ENCODE data around the gene DEXI.
"Not testable (repeated sequence)": the region's sequence is repeated elsewhere in the genome, so short reads cannot be mapped to it uniquely, and the experiment has no call there.

DEXI gene

GRCh38 chr16:10972819-10973464, 30.7 kb upstream of the DEXI start:
- peaks cover 12 to 33% (median 23%) of the 10 kb centered on the region in 10 experiments; a peak in 18 of 20 replicates for H3K4me1 ChIP-seq
- peaks cover 58 to 100% (median 85%) of the 10 kb centered on the region in 11 experiments for H3K36me3 ChIP-seq
- H3K9ac ChIP-seq: peak overlapping the region in 3 of 11 experiments; percentile 1 to 10 (median 4); a peak in 2 of 22 replicates
- H3K9me3 ChIP-seq (replicated peaks in 1 of 11): no peaks in the 10 kb centered on the region
- H3K27ac ChIP-seq: no peak overlapping the region
- TF ChIP-seq Cebpa-rat (IDR thresholded peaks at IDR 0.05): no peak
- H4K20me1 ChIP-seq: peaks cover 0 to 31% (median 7%) of the 10 kb centered on the region in 11 experiments; a peak in 12 of 22 replicates
- no peaks in the 10 kb centered on the region for H3K27me3 ChIP-seq
- no peak overlapping the region for H3K4me3 ChIP-seq
- peak overlapping the region in 3 of 11 experiments; percentile 5 to 25 (median 5); a peak in 2 of 22 replicates for H3K4me2 ChIP-seq

DNA sequence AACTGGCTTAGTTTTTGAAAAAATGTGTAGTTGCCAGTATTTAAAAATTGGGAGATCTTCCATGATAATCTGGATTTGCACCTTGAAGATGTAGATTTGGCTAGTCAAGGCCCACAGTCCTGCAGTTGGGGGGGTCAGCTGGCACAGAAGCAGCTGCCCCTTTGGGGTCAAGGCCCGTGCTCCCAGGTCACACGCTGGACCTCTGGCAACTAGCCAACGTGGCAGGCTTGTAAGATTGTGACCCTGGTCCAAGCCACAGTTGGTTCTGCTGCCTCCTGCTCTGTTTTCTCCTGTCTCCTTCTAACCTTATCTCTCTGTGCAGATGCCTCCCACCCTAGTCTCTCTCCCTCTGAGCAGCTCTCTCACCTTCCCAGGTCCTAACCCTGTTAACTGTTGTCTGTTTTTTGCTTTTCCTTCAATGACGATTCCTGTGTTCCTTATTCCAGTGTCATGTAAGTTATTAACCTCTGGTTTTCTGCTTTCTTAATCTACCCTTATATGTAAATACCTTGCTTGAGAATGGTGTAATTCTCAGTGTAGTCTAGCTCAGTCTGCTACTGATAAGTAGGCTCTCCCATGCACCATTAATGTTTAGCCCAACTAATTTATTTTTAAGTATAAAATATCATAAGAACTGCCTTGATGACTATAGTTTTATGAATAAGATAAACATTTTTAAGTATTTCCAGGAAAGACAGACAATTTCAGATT, 30.0 kb upstream of the DEXI start:
- peaks cover 0 to 38% (median 11%) of the 10 kb centered on the region in 11 experiments; a peak in 13 of 22 replicates for H4K20me1 ChIP-seq
- H3K9ac ChIP-seq: peak overlapping the region in 3 of 11 experiments; percentile 1 to 10 (median 7); a peak in 2 of 22 replicates
- TF ChIP-seq Cebpa-rat (IDR thresholded peaks at IDR 0.05): no peak
- no peaks in the 10 kb centered on the region for H3K9me3 ChIP-seq (replicated peaks in 1 of 11)
- no peak overlapping the region for H3K27ac ChIP-seq
- peak overlapping the region in 1 of 11 experiments; percentile 5; a peak in 1 of 22 replicates for H3K4me2 ChIP-seq
- no peak overlapping the region for H3K4me3 ChIP-seq
- H3K27me3 ChIP-seq: no peaks in the 10 kb centered on the region
- H3K36me3 ChIP-seq: peaks cover 53 to 100% (median 83%) of the 10 kb centered on the region in 11 experiments
- peaks cover 12 to 33% (median 21%) of the 10 kb centered on the region in 10 experiments; a peak in 18 of 20 replicates for H3K4me1 ChIP-seq

GRCh38 chr16:10971560-10971961, 29.3 kb upstream of the DEXI start:
- no peaks in the 10 kb centered on the region for H3K9me3 ChIP-seq (replicated peaks in 1 of 11)
- TF ChIP-seq Cebpa-rat (IDR thresholded peaks at IDR 0.05): no peak
- no peak overlapping the region for H3K4me3 ChIP-seq
- peaks cover 0 to 45% (median 16%) of the 10 kb centered on the region in 11 experiments; a peak in 13 of 22 replicates for H4K20me1 ChIP-seq
- no peak overlapping the region; a peak in 1 of 22 replicates for H3K4me2 ChIP-seq
- peaks cover 52 to 100% (median 82%) of the 10 kb centered on the region in 11 experiments for H3K36me3 ChIP-seq
- no peak overlapping the region for H3K9ac ChIP-seq
- H3K4me1 ChIP-seq: peaks cover 12 to 33% (median 22%) of the 10 kb centered on the region in 10 experiments; a peak in 19 of 20 replicates
- H3K27me3 ChIP-seq: no peaks in the 10 kb centered on the region
- H3K27ac ChIP-seq: no peak overlapping the region

DNA sequence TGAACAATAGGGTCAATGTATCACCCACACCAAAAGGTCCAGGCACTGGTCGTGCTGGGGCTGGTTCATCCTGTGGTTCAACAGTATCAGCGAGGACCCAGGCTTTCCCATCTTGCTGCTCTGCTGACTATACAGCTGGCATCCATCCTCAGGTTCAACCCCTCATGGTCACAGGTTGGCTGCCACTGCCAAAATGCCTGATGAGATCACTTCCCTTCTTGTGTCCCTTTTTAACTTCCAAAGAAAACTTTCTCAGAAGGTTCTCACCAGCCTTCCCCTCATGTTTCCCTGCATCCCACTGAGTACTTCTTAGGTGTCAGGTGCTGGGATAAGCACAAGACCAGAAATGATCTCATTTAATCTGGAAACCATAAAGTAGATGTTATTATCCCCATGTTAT, 27.8 kb upstream of the DEXI start:
- peaks cover 7 to 60% (median 26%) of the 10 kb centered on the region in 11 experiments; a peak in 18 of 22 replicates for H4K20me1 ChIP-seq
- H3K4me3 ChIP-seq: no peak overlapping the region
- H3K9me3 ChIP-seq (replicated peaks in 1 of 11): no peaks in the 10 kb centered on the region
- H3K4me1 ChIP-seq: peaks cover 23 to 46% (median 34%) of the 10 kb centered on the region in 10 experiments
- TF ChIP-seq Cebpa-rat (IDR thresholded peaks at IDR 0.05): no peak
- H3K4me2 ChIP-seq: peak overlapping the region in 4 of 11 experiments; percentile 29 to 59 (median 46); a peak in 5 of 22 replicates
- no peak overlapping the region for H3K9ac ChIP-seq
- H3K27me3 ChIP-seq: no peaks in the 10 kb centered on the region
- H3K36me3 ChIP-seq: peaks cover 53 to 99% (median 74%) of the 10 kb centered on the region in 11 experiments
- H3K27ac ChIP-seq: no peak overlapping the region

DNA sequence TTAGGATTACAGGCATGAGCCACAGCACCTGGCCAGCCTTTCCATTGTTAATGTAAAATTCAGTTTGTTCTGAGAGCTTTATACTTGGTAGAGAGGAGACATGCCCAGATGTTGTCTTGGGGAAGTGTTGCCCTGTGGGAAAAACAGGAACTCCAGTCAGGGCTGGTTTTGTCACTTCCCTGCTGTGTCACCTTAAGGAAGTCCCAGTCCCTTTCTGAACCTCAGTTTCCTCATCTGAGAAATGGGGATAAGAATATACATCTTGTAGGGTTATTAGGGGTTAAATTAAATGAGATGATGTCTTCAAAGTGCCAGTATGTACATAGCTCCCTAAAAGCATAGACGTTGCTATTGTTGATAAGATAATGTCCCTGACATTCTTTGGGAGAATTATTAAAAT, 27.3 kb upstream of the DEXI start:
- Histone ChIP-seq H3K27ac (0 out of 22 replicates have a peak overlapping the region, but pooled peaks of 1 of the 11 experiments have one; percentile 10), H3K4me1 (peaks cover 27 to 49% (median 37%) of the 10 kb centered on the region in 10 experiments), H3K36me3 (peaks cover 53 to 99% (median 74%) of the 10 kb centered on the region in 11 experiments), H3K4me3 (no peak overlapping the region), H3K9ac (no peak overlapping the region), H3K9me3 (replicated peaks in 1 of 11) (no peaks in the 10 kb centered on the region), H3K4me2 (peak overlapping the region in 5 of 11 experiments; percentile 16 to 59 (median 33); a peak in 8 of 22 replicates), H3K27me3 (no peaks in the 10 kb centered on the region), H4K20me1 (peaks cover 7 to 64% (median 31%) of the 10 kb centered on the region in 11 experiments; a peak in 18 of 22 replicates)
- TF ChIP-seq Cebpa-rat (IDR thresholded peaks at IDR 0.05): no peak

- Histone ChIP-seq H3K9ac (no peak overlapping the region), H4K20me1 (peaks cover 11 to 73% (median 41%) of the 10 kb centered on the region in 11 experiments; a peak in 18 of 22 replicates), H3K4me1 (peaks cover 32 to 54% (median 43%) of the 10 kb centered on the region in 10 experiments), H3K27ac (no peak overlapping the region), H3K4me2 (peak overlapping the region in 1 of 11 experiments; percentile 59; a peak in 2 of 22 replicates), H3K36me3 (peaks cover 52 to 97% (median 72%) of the 10 kb centered on the region in 11 experiments), H3K9me3 (replicated peaks in 1 of 11) (no peaks in the 10 kb centered on the region), H3K27me3 (no peaks in the 10 kb centered on the region), H3K4me3 (no peak overlapping the region)
- TF ChIP-seq Cebpa-rat (IDR thresholded peaks at IDR 0.05): no peak
Observed at GRCh38 chr16:10968498-10968897, 26.2 kb upstream of the DEXI start.

GRCh38 chr16:10967986-10968385, 25.7 kb upstream of the DEXI start:
- TF ChIP-seq Cebpa-rat (IDR thresholded peaks at IDR 0.05): no peak
- Histone ChIP-seq H4K20me1 (peaks cover 11 to 73% (median 46%) of the 10 kb centered on the region in 11 experiments; a peak in 18 of 22 replicates), H3K9ac (no peak overlapping the region), H3K36me3 (peaks cover 52 to 97% (median 72%) of the 10 kb centered on the region in 11 experiments), H3K27me3 (no peaks in the 10 kb centered on the region), H3K9me3 (replicated peaks in 1 of 11) (no peaks in the 10 kb centered on the region), H3K4me3 (no peak overlapping the region), H3K27ac (no peak overlapping the region), H3K4me1 (peaks cover 32 to 51% (median 41%) of the 10 kb centered on the region in 10 experiments), H3K4me2 (no peak overlapping the region)

GRCh38 chr16:10966559-10966958, 24.3 kb upstream of the DEXI start:
- Histone ChIP-seq H3K4me1 (peaks cover 24 to 46% (median 30%) of the 10 kb centered on the region in 10 experiments), H4K20me1 (peaks cover 11 to 64% (median 50%) of the 10 kb centered on the region in 11 experiments; a peak in 18 of 22 replicates), H3K4me2 (peak overlapping the region in 5 of 11 experiments; percentile 13 to 70 (median 65); a peak in 4 of 22 replicates), H3K27ac (peak overlapping the region in 3 of 11 experiments; percentile 16 to 65 (median 41); a peak in 2 of 22 replicates), H3K36me3 (peaks cover 61 to 97% (median 71%) of the 10 kb centered on the region in 11 experiments)
- not testable (repeated sequence) for H3K9me3 ChIP-seq (replicated peaks in 1 of 11); H3K9ac ChIP-seq; H3K27me3 ChIP-seq; H3K4me3 ChIP-seq

All from BLaER1 treated with 17β-estradiol and CSF1 and Interleukin-3, amounts not matched to agents 10 nM and 100 nM (cell line).